GM18867 (cell line): Measurements from ENCODE around the gene IGF2R.
A peak's percentile ranks its signal among the peaks of the same experiment; 100 is the strongest.

Source experiments
- ATAC-seq: cut with Tn5 transposase; IDR thresholded peaks from one replicate; pipeline ENCODE4 v1.9.1; 2021; ENCODE audit warnings: mild to moderate bottlenecking, moderate library complexity; ENCODE audit not compliant: unreplicated experiment

Gene IGF2R

GRCh38 chr6:160042014-160042773, 73.3 kb downstream of the IGF2R start:
- ATAC-seq, result no peak

GRCh38 chr6:160042788-160043301, 74.0 kb downstream of the IGF2R start:
- ATAC-seq, result no peak

- ATAC-seq, result no peak
Measured at GRCh38 chr6:160043784-160044183, 74.9 kb downstream of the IGF2R start.

GRCh38 chr6:160044687-160045086, 75.8 kb downstream of the IGF2R start:
- ATAC-seq, result no peak

GRCh38 chr6:160048471-160048870, 79.6 kb downstream of the IGF2R start:
- ATAC-seq, result no peak

- ATAC-seq, result no peak
Measured at GRCh38 chr6:160049346-160049745, 80.5 kb downstream of the IGF2R start.

- no peak for ATAC-seq
Measured at GRCh38 chr6:160050022-160050421, 81.1 kb downstream of the IGF2R start.

GRCh38 chr6:160051390-160051789, 82.5 kb downstream of the IGF2R start:
- no peak for ATAC-seq

GRCh38 chr6:160054271-160054670, 85.4 kb downstream of the IGF2R start:
- ATAC-seq, result no peak

GRCh38 chr6:160054913-160055312, 86.0 kb downstream of the IGF2R start:
- ATAC-seq, result no peak

GRCh38 chr6:160055378-160055777, 86.5 kb downstream of the IGF2R start:
- ATAC-seq, result no peak

- ATAC-seq, result no peak
Measured at GRCh38 chr6:160055813-160056212, 86.9 kb downstream of the IGF2R start.

GRCh38 chr6:160057080-160057479, 88.2 kb downstream of the IGF2R start:
- ATAC-seq, result no peak

GRCh38 chr6:160058603-160059215, 89.8 kb downstream of the IGF2R start:
- ATAC-seq, result no peak

- ATAC-seq, result no peak
Measured at GRCh38 chr6:160060221-160060620, 91.3 kb downstream of the IGF2R start.

GRCh38 chr6:160060920-160061447, 92.1 kb downstream of the IGF2R start:
- ATAC-seq, result no peak

GRCh38 chr6:160063771-160064413, 95.0 kb downstream of the IGF2R start:
- no peak for ATAC-seq

GRCh38 chr6:160065200-160065599, 96.3 kb downstream of the IGF2R start:
- ATAC-seq, result no peak

GRCh38 chr6:160067564-160067963, 98.7 kb downstream of the IGF2R start:
- no peak for ATAC-seq

GRCh38 chr6:160068346-160068745, 99.5 kb downstream of the IGF2R start:
- no peak for ATAC-seq

GRCh38 chr6:160069050-160069454, 100.2 kb downstream of the IGF2R start:
- peak; percentile 95 for ATAC-seq

GRCh38 chr6:160069459-160069858, 100.6 kb downstream of the IGF2R start:
- ATAC-seq, result peak; percentile 11
